HepG2 (cell line): Measurements from ENCODE around the gene PIMREG. TPM values are rescaled to one million over a fixed set of nuclear protein-coding genes. Genes with fewer than 3 reads are reported as not detected.

Experiments used
- ATAC-seq: fragments of 200-7000 bp; cut with Tn5 transposase; 3 replicates; pipeline ENCODE4 v1.9.1; 2020; ENCODE audit warnings: mild to moderate bottlenecking, moderate library complexity
- BruUV-seq: library from RNA; stranded (reverse); fragments of 400-500 nt; replicated peaks from 2 replicates; lab custom pipeline; 2021; lab: Mats Ljungman, UMichigan
- CTCF ChIA-PET: fragments of 300-600 bp; formaldehyde crosslinking; extraction: SDS; loops from one replicate; lab custom pipeline; 2021; ENCODE audit warnings: low total read pairs, inconsistent platforms, low intra/inter-chr PET ratio; lab: Yijun Ruan, JAX
- POLR2A ChIA-PET: fragments of 350-600 bp; sonication (Branson Sonifier 250); formaldehyde crosslinking; loops from one replicate; lab custom pipeline; 2020; ENCODE audit warnings: antibody characterized with exemption, inconsistent platforms; lab: Yijun Ruan, JAX
- DNase-seq: peaks from one replicate; pipeline ENCODE4 v3.0.0-alpha.2; 2015; ENCODE audit warnings: low spot score
- FAIRE-seq: peaks from 3 replicates; lab custom pipeline; 2011; peaks lifted over from hg19 to GRCh38; lab: Jason Lieb, UNC
- H2AFZ ChIP-seq: one replicate; pipeline ENCODE4 v1.6.1; 2011; ENCODE audit warnings: low read length, inconsistent platforms
- H3K27ac ChIP-seq: fragments of 300-600 bp; 3 replicates; pipeline ENCODE4 v1.8.0; 2011; ENCODE audit warnings: mixed run types, mild to moderate bottlenecking, mixed read lengths, low read length, inconsistent platforms; ENCODE audit not compliant: insufficient read depth; ENCODE audit errors: extremely low read length
- H3K27me3 ChIP-seq, 2 experiments: fragments of 200-600 bp in 1 of 2; 2 replicates in 1 of 2; 3 replicates in 1 of 2; pipeline versions ENCODE4 v1.6.0 to v1.8.0; 2011; ENCODE audit warnings: low read length in 2 of 2, mild to moderate bottlenecking in 2 of 2, moderate library complexity in 2 of 2, inconsistent platforms in 1 of 2; ENCODE audit not compliant: insufficient read depth in 2 of 2, control insufficient read depth in 1 of 2
- H3K36me3 ChIP-seq, 2 experiments: fragments of 200-600 bp in 1 of 2; replicated peaks in 1 of 2; 2 replicates in 1 of 2; 3 replicates in 1 of 2; pipeline versions ENCODE4 v1.5.1 to v1.8.0; 2011; ENCODE audit warnings: low read length in 2 of 2, inconsistent platforms in 1 of 2; ENCODE audit not compliant: insufficient read depth in 2 of 2, control insufficient read depth in 1 of 2
- H3K4me1 ChIP-seq: 2 replicates; pipeline ENCODE4 v1.5.1; 2012; ENCODE audit warnings: low read length, inconsistent platforms; ENCODE audit not compliant: insufficient read depth
- H3K4me2 ChIP-seq: 2 replicates; pipeline ENCODE4 v1.6.0; 2011; ENCODE audit warnings: low read depth, low read length, inconsistent platforms
- H3K4me3 ChIP-seq, 3 experiments: fragments of 200-600 bp in 1 of 3; sonication (generic), shearing (Covaris generic) in 1 of 3; replicated peaks in 1 of 3; 2 replicates each; pipeline ENCODE4 v1.5.1; 2011 to 2016; ENCODE audit warnings: low read length in 3 of 3, inconsistent platforms in 2 of 3, low read depth in 2 of 3, mild to moderate bottlenecking in 2 of 3, control low read depth in 1 of 3, mixed read lengths in 1 of 3; ENCODE audit not compliant: insufficient read depth in 1 of 3
- H3K79me2 ChIP-seq: one replicate; pipeline ENCODE4 v1.6.1; 2011; ENCODE audit warnings: low read length, inconsistent platforms; ENCODE audit not compliant: insufficient read depth
- H3K9ac ChIP-seq: 2 replicates; pipeline ENCODE4 v1.6.0; 2011; ENCODE audit warnings: mild to moderate bottlenecking, low read depth, low read length, inconsistent platforms; ENCODE audit not compliant: insufficient read depth
- H3K9me3 ChIP-seq: 2 replicates; pipeline ENCODE4 v1.5.1; 2012; ENCODE audit warnings: mild to moderate bottlenecking, low read length
- H4K20me1 ChIP-seq: 2 replicates; pipeline ENCODE4 v1.6.0; 2011; ENCODE audit warnings: inconsistent platforms, mild to moderate bottlenecking, low read length, moderate library complexity; ENCODE audit not compliant: insufficient read depth
- KLF6 ChIP-seq: IDR thresholded peaks from 2 replicates; pipeline ENCODE4 v1.8.0; 2016; ENCODE audit warnings: missing biosample characterization, missing genetic modification reagents
- THRA ChIP-seq: sonication (generic); formaldehyde crosslinking; IDR thresholded peaks from 2 replicates; pipeline ENCODE4 v1.4.0; 2020; ENCODE audit warnings: missing genetic modification reagents, borderline replicate concordance
- ZBTB40 ChIP-seq, 2 experiments: fragments of 450-650 bp in 1 of 2; sonication (generic) in 1 of 2; formaldehyde crosslinking in 1 of 2; IDR thresholded peaks; 2 replicates each; pipeline versions ENCODE4 v1.6.1 to v1.8.0; 2016 to 2022; ENCODE audit warnings: antibody characterized with exemption in 1 of 2, mild to moderate bottlenecking in 1 of 2, missing genetic modification reagents in 1 of 2
- ZNF7 ChIP-seq: IDR thresholded peaks from 2 replicates; pipeline ENCODE4 v1.6.1; 2016; ENCODE audit warnings: missing biosample characterization, missing genetic modification reagents
- WGBS: methylation state at CpG from one replicate; pipeline ENCODE4 v1.1.6; 2017; ENCODE audit warnings: low lambda C conversion rate; 5-methylcytosine and 5-hydroxymethylcytosine counted together
- in situ Hi-C: cut with HindIII; loops from 2 replicates; pipeline ENCODE4 v1.10.0; 2017; ENCODE audit warnings: low pct_unique_long_range_greater_than_20kb; ENCODE audit not compliant: extremely low pct_ligation_motif_present
- intact Hi-C: fragments of 100-400 bp; cut with micrococcal nuclease; formaldehyde crosslinking; loops from one replicate; pipeline ENCODE4 v1.10.0; 2022; ENCODE audit not compliant: unreplicated experiment
- polyA plus RNA-seq, 8 experiments: library from polyadenylated mRNA; depleted of rRNA in 3 of 8; stranded (reverse) in 7 of 8; unstranded in 1 of 8; fragments of >200 nt; fragmentation: Illumina TruSeq in 4 of 8; extraction: Trizol in 4 of 8; gene quantifications; 2 replicates each; pipeline versions ENCODE4 v1.2.1 to v1.2.3, GENCODE V29; 2011 to 2016; ENCODE audit warnings: low read depth in 4 of 8, missing spikeins in 1 of 8, mixed read lengths in 1 of 8; ENCODE audit not compliant: insufficient read depth in 1 of 8
- total RNA-seq, 5 experiments: library from RNA; depleted of rRNA; stranded (reverse); fragments of >200 nt; fragmentation: Illumina TruSeq; extraction: Trizol; gene quantifications; 2 replicates each; pipeline ENCODE4 v1.2.3, GENCODE V29; 2016; ENCODE audit warnings: low read depth in 1 of 5

Gene PIMREG
- total and polyA plus RNA-seq, 2 of the 13 experiments (the other 11 are each of a cell fraction or from before 2014, with no cell fraction given) = 15.6 to 30.3 TPM

- TF ChIP-seq THRA (no peak), KLF6 (CRISPR knock-in tag) (no peak)
Observed at GRCh38 chr17:6483507-6483906, 39.3 kb downstream of the PIMREG start (continued).

- no peak overlapping the region for H3K4me2 ChIP-seq
- H3K9ac ChIP-seq = no peak overlapping the region
- no TSS peak for BruUV-seq
- H3K4me1 ChIP-seq = no peaks in the 10 kb centered on the region
- 26% methylated on average over 5 of the region's 5 CpGs for WGBS
- H3K27ac ChIP-seq = no peak overlapping the region
- H3K4me3 ChIP-seq = no peak overlapping the region
- no peaks in the 10 kb centered on the region for H3K36me3 ChIP-seq
- H3K27me3 ChIP-seq = peaks cover 1 to 15% of the 10 kb centered on the region in 2 experiments; a peak in 1 of 5 replicates
- intact Hi-C loops (no loop called here), in situ Hi-C loops (no loop called here)
- POLR2A ChIA-PET = no interaction called here
- H4K20me1 ChIP-seq = no peaks in the 10 kb centered on the region
- ATAC-seq = no peak
- no peak overlapping the region for H2AFZ ChIP-seq
- no peaks in the 10 kb centered on the region for H3K79me2 ChIP-seq
- H3K9me3 ChIP-seq = no peaks in the 10 kb centered on the region
- TF ChIP-seq ZBTB40 (IDR thresholded peaks at IDR 0.05) (no peak), ZBTB40 (CRISPR knock-in tag; IDR thresholded peaks at IDR 0.05) (peak; percentile 90), ZNF7 (CRISPR knock-in tag) (no peak)
- TF ChIP-seq, all 625 proteins: peak for 1
- FAIRE-seq (no peak), DNase-seq (no peak)
- CTCF ChIA-PET = no interaction called here
Observed at GRCh38 chr17:6485646-6486412, 41.6 kb downstream of the PIMREG start.
